HG02588 (cell line): ENCODE data around the gene VPS18.
A peak's percentile ranks its signal among the peaks of the same experiment; 100 is the strongest.

ENCODE experiments used
- ATAC-seq: cut with Tn5 transposase; IDR thresholded peaks from one replicate; pipeline ENCODE4 v1.9.1; 2021; ENCODE audit warnings: mild to moderate bottlenecking, moderate library complexity; ENCODE audit not compliant: unreplicated experiment

Gene VPS18

DNA sequence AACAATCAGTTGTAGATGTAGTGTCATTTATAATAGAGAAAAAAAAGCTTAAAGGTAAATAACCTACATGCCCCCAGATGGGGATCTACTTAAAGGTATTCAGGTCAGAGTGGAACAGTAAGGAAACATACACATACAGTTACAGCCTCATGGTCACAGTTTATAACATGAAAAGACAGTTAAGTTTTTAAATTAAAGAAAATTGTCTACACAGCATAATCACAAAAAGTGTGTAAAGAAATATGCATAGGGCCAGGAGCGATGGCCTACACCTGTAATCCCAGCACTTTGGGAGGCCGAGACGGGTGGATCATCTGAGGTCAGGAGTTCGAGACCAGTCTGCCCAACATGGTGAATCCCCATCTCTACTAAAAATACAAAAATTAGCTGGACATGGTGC is 27.1 kb upstream of the VPS18 start:
- ATAC-seq, result no peak

DNA sequence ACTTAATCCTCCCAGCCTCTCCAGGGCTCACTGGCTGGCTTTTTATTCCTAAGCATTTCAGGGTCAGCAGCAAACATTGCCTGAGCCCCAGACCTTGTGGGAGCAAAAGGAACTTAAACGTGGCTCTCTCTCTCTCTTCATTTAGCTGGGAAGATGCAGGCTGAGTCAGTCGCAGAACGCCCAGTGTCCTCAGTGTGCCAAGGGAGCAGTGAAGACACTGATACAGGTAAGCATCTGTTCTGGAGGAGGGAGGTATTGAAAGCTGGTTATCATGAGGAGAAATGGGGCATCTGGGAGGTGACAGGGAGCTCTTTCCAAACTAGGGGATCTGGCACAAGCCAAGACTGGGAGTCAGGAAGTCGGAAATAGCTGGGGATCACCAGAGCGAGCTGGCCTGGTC is 24.6 kb upstream of the VPS18 start:
- no peak for ATAC-seq

DNA sequence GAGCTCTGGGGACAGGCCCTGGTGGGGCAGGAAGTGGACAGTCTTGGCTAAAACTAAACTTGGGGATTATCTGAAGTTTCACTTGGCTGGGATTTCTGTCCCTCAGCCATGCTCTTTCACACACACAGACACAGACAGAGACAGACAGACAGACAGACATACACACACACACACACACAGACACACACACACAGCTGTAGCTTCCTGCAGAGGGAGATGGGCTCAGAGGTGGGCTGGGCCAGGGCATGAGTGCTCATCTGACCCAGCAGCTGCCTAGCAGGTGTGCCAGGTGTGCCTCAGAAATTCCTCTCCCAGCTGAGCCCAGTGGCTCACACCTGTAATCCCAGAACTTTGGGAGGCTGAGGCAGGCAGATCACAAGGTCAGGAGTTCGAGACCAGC is 23.5 kb upstream of the VPS18 start:
- ATAC-seq, result no peak

DNA sequence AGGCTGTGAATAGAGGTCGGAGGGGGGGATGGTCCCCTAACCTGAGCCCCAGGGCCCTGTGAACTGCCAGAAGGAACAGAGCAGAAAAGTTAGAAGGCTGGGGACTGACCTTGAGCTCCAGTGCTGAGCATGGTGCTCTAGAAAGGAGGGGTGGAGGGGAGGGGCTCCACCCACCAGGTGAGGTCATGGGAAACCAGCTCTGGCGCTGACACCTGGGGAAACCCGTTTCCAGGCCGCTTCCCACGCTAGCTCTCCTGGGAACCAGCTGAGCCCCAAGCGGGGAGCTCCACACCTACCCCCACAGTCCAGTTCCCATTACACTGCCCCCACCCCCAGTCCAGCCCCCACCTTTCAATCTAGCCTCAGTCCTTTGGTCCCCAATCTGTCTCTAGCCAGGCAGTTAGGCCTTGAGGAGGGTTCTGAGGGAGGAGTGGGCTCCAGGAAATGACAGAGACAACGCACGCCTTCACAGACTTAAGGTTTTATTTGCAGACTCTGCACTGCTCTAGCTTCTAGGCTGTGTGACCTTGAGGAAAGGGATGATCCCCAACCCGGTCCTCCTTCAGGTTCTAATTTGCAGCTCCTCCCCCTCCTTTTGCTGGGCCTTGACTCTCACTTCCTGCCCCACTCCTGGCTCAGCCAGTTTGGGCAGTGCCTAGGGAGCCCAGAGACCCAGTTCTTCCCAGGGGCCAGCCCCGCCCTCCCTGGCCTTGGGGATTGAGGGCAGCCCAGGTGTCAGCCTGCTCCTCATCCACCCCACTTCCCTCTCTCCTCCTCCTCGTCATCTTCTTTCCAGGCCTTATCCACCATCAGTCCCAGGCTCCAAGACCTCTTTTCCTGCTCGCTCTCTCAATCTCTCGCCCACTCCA is 22.3 kb upstream of the VPS18 start:
- ATAC-seq, result no peak

DNA sequence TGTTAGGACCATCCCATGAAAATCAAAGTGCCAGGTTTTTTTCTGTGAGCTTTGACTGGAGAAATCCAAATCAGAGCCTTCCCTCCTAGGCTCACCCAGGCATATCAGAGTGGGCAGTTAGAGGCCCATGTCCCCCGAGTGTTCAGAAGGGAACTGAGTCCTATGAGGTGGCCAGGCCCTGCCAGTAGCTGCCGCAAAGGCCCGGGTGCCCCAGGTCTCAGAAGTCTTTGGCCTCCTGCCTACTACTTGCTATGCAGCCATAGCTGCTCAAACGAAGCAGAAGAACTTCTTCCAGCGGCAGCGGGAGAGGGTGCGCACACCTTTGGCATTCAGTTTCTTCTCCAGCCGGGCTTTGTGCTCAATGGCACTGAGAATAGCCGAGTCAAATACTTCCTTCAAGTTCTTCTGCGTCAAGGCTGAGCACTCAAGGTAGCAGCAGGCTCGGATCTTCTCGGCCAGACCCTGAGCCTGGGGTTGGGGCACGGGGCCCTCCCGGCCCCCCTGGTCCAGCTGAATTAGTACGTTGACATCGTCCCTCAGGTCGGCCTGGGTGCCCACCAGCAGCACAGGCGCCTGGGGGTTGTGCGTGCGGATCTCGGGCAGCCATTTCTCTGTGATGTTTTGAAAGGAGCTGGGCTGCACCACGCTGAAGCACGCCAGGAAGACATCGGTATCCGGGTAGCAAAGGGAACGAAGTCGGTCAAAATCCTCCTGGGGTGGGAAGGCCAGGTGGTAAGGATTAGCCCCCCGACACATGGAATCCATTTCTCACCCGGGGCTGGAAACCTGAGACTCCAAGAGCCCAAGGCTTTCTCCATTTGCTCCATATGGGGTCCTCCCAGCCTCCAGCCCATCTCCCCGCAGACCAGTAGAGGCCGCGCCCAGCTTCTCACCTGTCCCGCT is 21.2 kb upstream of the VPS18 start:
- no peak for ATAC-seq

DNA sequence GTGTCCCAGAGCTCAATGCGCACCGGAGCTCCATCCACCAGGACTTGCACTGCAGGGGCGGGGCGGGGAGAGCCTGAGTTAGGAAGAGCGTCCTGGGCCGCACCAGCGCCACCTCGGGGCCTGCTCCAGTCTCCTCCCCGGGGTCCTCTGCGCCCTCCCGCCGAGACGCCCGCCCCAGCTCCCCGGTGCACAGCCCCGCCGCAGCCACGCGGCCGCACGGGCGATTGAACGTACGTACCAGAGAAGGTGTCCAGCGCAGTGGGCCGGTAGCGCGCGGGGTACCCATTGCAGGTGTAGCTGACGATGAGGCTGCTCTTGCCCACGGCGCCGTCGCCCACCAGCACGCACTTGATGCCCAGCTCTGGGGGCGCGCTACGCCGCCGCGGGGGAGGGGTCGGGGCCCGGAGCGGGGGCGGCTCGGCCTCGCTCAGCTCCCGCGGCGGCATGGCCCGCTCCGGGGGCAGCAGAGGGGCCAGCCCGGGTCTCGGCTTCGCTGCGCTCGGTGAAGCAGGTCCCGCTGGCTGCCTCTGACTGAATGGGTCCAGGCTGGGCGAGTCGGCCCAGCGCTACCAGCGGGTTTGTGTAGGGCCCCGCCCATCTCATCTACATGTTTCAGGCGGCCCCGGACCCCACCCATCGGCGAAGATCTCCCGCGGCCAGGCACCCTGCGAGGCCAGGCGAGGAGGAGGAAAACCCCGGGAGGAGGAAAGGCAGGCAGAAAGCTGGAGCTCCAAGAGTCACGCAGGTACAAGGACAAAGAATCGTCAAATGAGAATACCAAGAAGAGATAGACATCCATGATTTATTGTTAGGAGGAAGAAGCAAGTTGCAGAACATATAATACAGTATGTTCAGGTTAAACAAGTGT is 20.3 kb upstream of the VPS18 start, which contains the start of gene RHOV:
Gene RHOV, minus strand, starts transcription at position 541 of the 868 bp plus-strand sequence. Its CDS starts 95 bp downstream, at position 446.
- ATAC-seq, result peak; percentile 56

DNA sequence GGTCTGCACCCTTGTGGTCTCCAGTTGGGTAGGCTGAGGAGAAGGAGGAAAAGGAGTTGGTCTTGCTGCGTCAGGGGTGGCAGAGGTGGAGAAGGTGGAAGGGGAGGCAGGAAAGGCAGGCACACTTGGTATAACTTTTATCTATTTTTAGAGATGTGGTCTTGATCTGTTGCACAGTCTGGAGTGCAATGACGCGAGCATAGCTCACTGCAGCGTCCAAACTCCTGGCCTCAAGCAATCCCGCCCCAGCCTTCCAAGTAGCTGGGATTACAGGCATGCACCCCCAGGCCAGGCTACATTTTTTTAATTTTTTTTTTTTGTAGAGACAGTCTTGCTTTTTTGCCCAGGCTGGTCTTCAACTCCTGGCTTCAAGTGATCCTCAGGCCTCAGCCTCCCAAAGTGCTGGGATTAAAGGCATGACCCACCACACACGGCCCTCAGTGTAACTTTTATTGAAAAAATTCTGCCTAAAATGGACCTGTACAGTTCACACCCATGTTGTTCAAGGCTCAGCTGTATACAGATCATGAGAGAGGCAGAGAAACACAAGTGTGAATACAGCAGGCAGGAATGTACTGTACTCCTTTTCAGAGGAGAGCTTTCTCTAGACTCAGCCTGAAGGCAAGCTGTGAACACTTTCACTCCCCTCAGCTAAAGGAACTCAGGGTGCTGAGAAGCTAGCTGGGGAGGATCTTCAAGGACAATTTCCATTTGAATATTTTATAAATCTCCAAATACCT is 18.1 kb upstream of the VPS18 start:
- no peak for ATAC-seq

DNA sequence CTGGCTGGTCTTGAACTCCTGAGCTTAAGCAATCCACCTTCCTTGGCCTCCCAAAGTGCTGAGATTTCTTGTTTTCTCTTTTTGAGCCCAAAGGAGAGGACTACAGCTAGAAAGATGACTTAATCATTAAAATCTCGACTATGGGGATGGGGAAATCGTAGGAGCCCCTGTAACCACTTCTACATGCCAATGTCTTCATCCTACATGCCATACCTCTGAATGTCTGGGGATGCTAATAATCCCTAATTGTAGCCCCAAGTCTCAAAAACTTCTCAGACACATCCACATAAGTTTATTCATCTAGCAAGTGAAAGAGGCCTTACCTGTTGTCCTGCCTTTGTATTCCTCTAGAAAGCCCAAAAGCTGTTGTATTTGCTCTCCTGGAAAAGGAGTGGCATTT is 16.6 kb upstream of the VPS18 start:
- no peak for ATAC-seq

DNA sequence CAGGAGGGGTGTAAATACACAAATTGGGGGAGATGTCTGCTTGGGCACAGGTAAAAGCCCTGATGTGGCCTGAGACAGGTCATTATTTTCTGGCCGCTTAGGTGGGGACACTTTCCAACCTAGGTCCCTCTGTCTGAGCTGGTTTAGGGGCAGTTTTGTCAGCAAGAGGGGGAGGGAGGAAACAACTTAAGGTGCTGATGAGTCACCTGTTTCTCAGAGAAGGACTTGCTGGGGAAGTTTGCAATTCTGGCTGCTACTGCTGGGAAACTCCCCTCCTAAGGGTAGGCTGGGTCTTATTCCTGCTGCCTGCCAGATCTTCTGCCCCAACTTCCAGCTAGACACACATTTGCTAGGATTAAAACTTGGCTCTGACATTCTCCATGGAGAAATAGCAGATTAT is 15.5 kb upstream of the VPS18 start:
- ATAC-seq, result no peak

DNA sequence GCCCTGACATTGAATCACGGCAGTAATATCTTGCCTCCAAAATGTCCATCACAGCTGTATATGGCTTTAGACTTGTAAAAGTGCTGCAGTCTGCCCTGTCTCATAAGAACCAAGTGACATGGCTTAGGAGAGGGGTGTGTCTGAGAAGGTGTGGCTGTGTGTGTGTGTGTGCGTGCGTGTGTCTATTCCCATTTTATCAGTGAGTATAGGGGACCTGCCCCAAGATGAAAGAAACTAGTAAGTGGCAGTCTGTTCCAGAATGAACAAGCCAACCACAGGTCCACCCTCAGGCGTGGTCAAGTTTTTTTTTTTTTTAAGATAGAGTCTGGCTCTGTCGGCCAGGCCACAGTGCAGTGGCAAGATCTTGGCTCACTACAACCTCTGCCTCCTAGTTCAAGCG is 14.6 kb upstream of the VPS18 start:
- ATAC-seq, result no peak

DNA sequence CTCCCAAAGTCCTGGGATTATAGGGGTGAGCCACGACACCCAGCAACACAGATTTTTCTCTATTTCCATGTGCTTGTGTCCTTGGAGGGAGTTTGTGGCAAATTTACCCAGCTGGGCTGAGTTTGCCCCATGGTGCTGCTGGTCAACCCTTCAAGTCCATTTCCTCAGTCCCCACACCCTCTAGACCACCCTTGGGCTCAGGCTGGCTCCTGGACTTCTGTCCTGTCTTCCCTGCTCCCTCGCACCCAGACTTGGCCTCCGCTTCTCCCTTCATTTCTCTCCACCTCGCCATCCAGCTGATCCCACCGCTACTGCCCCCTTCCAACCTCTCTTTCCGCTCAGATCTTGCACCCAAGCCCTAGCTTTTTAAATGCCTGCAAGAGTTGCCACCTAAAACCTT is 12.9 kb upstream of the VPS18 start:
- ATAC-seq, result no peak

DNA sequence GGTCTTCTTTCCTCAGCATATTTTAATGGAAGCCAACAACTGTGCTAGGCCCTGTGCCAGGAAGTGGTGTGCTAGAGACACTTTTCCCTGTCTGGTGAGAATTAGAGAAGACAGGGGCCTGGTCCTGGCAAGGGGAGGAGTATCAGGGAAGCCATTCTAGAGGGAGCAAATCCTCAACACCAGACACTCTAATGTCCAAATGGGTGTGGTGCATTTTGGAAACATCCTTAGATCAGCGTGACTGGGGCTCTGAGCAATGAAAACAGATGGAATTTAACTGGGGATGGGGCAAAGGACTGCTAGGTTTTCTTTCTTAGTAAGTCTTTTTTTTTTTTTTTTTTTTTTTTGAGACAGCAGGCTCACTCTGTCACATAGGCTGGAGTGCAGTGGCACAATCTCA is 7.7 kb upstream of the VPS18 start:
- ATAC-seq, result no peak

DNA sequence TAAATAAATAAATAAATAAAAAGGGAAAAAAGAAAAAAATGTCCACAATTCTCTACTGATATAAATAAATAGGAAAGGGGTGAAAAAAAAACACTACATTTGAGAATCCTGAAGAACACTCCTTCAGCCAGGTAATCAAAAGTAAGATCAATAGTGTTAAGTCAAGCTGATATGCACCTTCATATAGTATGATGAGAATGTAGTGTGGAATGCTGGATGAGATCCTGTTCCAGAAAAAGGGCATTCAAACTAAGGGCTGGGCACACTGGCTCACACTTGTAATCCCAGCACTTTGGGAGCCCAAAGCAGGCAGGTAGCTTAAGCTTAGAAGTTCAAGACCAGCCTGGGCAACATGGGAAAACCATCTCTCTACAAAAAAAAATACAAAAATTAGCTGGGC is 5.1 kb upstream of the VPS18 start:
- no peak for ATAC-seq

DNA sequence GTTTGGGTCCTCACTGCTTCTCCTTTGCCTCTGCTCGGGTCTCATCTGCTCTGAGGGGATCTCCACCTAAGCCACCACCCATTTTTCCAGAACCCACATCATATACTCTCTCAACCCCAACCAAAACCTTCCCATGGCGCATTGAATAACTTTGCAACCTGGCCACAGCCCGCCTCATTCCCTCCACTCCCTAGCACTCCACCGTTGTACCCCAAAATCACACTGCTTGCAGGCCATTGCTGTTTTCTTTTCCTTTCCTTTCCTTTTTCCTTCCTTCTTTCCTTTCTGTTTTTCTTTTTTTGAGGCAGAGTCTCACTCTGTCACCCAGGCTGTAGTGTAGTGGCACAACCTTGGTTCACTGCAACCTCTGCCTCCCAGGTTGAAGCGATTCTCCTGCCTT is 3.1 kb upstream of the VPS18 start:
- no peak for ATAC-seq

DNA sequence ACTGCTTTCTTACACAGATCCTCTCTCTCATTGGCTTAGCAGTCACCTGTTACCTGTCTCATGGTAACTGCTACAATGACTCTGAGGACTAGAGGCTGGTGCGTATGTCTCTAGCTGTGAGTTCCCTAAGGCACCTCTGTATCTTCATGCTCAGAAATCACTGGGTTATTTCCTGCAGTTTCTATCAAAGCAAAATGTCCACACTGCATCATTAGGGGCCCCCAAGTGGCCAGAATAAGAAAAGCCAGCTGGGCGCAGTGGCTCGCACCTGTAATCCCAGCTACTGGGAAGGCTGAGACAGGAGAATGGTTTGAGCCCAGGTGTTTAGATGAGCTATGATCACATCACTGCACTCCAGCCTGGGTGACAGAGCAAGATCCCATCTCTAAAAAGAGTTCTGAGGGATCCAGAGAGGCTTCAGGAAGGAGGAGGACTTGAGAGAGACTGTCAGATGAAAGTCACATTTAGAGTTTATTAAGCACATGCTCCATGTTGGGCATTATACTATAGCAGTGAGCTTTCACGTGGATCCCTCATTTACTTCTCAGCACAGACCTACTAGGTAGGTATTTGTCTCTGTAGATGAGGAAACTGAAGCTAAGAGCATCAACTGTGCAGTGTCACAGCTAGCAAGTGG is 2.3 kb upstream of the VPS18 start:
- no peak for ATAC-seq

DNA sequence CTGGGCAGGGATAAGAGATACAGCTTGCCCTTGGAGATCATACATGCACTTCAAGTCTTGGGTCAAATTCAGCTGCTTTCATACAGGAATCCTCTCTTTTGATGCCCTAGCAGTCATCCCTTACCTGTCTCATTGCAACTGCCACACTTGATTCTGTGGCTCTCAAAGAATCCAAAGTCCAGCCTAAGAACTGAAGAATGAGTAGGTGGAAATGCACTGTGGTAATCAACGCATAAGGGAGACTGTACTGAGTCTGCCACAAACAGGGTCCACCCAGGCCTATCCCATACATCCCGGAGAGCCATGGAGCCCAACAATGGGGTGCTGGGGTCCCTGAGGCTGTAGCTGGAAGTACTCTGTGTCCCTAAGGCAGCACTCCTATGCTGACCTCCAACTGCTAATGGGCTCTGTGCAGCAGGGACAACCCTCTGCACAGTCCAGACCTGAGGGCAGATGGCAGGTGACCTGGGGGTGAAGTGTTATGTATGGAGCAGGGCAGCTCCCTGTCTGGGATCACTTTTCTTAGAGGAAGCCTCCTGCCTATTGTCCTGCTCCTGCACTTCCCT is 1.7 kb upstream of the VPS18 start:
- ATAC-seq, result no peak

DNA sequence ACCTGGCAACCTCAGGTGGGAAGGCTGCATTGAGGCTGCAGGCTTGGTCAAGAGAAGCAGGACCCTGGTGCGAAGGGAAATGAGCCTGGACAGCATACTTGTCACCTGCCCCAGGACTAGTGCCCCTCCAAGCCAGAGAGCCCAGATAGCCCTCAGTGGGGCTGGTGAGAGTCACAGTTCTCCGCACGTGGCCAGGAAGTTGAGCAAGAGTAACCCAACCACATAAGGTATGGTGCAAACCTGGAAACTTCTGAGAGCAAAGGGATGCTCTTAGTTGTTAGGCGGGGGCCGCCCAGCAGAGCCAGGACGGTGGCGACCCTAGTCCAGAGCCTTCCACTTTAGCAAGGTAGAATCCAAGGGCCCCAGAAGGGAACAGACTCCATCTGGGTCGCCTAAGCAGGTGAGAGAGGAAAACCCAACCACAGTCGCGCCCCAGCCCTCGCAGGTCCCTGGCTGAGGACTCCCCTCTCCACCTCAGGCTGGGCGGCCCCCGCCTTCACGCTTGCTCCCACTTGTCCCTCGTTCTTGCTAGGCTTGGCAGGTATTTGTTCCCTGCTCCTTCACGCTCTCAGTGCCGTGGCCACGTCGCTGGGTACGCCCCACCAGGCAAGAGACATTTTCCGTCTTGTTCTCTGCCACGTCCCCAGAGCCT is 1.1 kb upstream of the VPS18 start:
- ATAC-seq, result no peak

DNA sequence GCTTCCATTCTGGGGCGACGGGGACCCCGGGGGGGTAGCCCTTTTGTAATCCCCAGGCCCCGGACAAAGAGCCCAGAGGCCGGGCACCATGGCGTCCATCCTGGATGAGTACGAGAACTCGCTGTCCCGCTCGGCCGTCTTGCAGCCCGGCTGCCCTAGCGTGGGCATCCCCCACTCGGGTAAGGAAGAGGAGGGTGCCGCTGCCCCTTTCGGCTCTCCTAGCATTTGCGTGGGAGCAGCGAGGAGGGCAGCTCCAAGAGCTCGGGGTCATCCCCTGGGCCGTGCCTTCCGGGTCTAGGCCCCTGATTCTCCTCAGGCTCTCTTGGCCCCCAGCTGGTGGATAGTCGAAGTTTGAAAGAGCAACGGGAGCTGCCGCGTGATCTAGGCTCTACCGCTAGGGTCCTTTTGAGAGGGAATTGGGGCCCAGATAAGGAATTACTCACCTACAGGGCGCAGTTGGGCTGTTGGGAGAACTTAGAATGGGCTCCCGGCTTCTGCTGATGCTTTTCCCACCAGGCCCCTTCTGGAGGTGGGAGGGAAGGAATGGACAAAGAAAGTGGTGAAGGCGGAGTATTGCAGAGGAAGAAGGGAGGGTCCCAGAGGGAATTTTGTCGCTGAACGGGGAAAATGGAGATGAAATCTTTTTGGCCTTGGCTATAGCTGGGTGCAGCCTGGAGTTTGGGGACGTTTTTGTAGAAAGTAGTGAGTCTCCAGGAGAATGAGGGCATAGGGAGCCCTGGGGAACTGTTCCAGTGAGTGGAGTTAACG is 615 bp downstream of the VPS18 start:
- ATAC-seq, result peak; percentile 22
